ENCODE results near the gene SERPINI1. TPM values are rescaled to one million over a fixed set of nuclear protein-coding genes. Genes with fewer than 3 reads are reported as not detected.

The SERPINI1 gene
- total and polyA plus RNA-seq, 9 of the 15 experiments (the other 6 are each of a cell fraction or from before 2014, with no cell fraction given), result 1.6 to 9.9 (median 3.5) TPM

DNA sequence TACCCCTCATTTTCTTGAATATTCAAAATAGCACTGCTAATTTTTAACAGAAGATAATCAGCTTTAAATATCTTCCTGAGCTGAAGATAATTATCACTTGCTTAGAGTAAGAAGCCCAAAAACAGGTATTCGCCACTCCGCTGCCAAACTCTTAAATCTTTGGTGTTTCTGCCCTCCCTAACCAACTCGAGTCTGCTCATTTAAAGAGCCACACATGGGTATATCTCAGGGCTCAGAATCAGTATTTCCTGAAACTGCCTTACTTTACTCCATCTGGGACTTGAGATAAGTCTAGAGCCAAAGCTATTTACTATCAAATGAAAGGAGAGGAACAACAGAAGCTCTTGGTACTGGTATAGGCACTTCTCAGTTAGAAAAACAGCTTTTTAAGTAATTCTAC lies 11.6 kb upstream of the SERPINI1 start (continued):
- TF ChIP-seq, protein P1, sequence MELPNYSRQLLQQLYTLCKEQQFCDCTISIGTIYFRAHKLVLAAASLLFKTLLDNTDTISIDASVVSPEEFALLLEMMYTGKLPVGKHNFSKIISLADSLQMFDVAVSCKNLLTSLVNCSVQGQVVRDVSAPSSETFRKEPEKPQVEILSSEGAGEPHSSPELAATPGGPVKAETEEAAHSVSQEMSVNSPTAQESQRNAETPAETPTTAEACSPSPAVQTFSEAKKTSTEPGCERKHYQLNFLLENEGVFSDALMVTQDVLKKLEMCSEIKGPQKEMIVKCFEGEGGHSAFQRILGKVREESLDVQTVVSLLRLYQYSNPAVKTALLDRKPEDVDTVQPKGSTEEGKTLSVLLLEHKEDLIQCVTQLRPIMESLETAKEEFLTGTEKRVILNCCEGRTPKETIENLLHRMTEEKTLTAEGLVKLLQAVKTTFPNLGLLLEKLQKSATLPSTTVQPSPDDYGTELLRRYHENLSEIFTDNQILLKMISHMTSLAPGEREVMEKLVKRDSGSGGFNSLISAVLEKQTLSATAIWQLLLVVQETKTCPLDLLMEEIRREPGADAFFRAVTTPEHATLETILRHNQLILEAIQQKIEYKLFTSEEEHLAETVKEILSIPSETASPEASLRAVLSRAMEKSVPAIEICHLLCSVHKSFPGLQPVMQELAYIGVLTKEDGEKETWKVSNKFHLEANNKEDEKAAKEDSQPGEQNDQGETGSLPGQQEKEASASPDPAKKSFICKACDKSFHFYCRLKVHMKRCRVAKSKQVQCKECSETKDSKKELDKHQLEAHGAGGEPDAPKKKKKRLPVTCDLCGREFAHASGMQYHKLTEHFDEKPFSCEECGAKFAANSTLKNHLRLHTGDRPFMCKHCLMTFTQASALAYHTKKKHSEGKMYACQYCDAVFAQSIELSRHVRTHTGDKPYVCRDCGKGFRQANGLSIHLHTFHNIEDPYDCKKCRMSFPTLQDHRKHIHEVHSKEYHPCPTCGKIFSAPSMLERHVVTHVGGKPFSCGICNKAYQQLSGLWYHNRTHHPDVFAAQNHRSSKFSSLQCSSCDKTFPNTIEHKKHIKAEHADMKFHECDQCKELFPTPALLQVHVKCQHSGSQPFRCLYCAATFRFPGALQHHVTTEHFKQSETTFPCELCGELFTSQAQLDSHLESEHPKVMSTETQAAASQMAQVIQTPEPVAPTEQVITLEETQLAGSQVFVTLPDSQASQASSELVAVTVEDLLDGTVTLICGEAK (IDR thresholded peaks at IDR 0.05), result no peak
- TF ChIP-seq, protein P1 (CRISPR knock-in tag; IDR thresholded peaks at IDR 0.05), result no peak
- TF ChIP-seq FOXA3 (CRISPR knock-in tag; conservative IDR thresholded peaks at IDR 0.05 in 1 of 2, IDR thresholded peaks at IDR 0.05 in 1 of 2) (no peak), IRF2 (CRISPR knock-in tag; IDR thresholded peaks at IDR 0.05) (no peak), POLR2AphosphoS5 (IDR thresholded peaks at IDR 0.05; ENCODE audit: control insufficient read depth, insufficient read depth, low read depth, low read length) (peak; percentile 78; the same call in 1 of the 2 replicates), STAT5A (IDR thresholded peaks at IDR 0.05; ENCODE audit: borderline replicate concordance, low read length) (peak; percentile 88), KLF1 (tag; IDR thresholded peaks at IDR 0.05) (no peak), SMAD2 (IDR thresholded peaks at IDR 0.05; ENCODE audit: low read depth, low read length) (no peak), TAF1 (IDR thresholded peaks at IDR 0.05; ENCODE audit: control insufficient read depth, extremely low read depth, insufficient read depth, low read length, severe bottlenecking) (no peak), ASH1L (IDR thresholded peaks at IDR 0.05; ENCODE audit: borderline replicate concordance, low read depth, partially characterized antibody) (no peak), TGIF2 (CRISPR knock-in tag; IDR thresholded peaks at IDR 0.05) (no peak), E4F1 (CRISPR knock-in tag; IDR thresholded peaks at IDR 0.05; ENCODE audit: borderline replicate concordance) (no peak), EZH2 (IDR thresholded peaks at IDR 0.05; ENCODE audit: borderline replicate concordance, low read depth, low read length) (no peak), SAP30 (IDR thresholded peaks at IDR 0.05; ENCODE audit: borderline replicate concordance, insufficient read depth, low read depth, low read length, poor library complexity, severe bottlenecking) (no peak)
- TF ChIP-seq, protein P2, sequence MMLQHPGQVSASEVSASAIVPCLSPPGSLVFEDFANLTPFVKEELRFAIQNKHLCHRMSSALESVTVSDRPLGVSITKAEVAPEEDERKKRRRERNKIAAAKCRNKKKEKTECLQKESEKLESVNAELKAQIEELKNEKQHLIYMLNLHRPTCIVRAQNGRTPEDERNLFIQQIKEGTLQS (IDR thresholded peaks at IDR 0.05), result no peak
- TF ChIP-seq, protein P2 (CRISPR knock-in tag; conservative IDR thresholded peaks at IDR 0.05), result no peak

All from K562 (cell line).